H9 (cell line): Measurements from ENCODE around the gene RPA1. TPM values are rescaled to one million over a fixed set of nuclear protein-coding genes. Genes with fewer than 3 reads are reported as not detected.

Source experiments
- DNase-seq: peaks from one replicate; pipeline ENCODE4 v3.0.0-alpha.2; 2017
- H2AFZ ChIP-seq: one replicate; pipeline ENCODE4 v1.6.1; 2013; ENCODE audit warnings: mild to moderate bottlenecking, low read length, control low read depth, moderate library complexity
- H2AK5ac ChIP-seq: 2 replicates; pipeline ENCODE4 v1.6.1; 2013; ENCODE audit warnings: low read length, control low read depth, mixed read lengths; ENCODE audit not compliant: insufficient read length
- H2BK120ac ChIP-seq: one replicate; pipeline ENCODE4 v1.6.1; 2013; ENCODE audit warnings: low read depth, mild to moderate bottlenecking, low read length, control low read depth, inconsistent platforms; ENCODE audit not compliant: poor library complexity, severe bottlenecking
- H2BK12ac ChIP-seq: 2 replicates; pipeline ENCODE4 v1.6.1; 2013; ENCODE audit warnings: low read length, control low read depth, mixed read lengths, low read depth; ENCODE audit not compliant: insufficient read length
- H2BK15ac ChIP-seq: 2 replicates; pipeline ENCODE4 v1.6.1; 2013; ENCODE audit warnings: low read depth, low read length, control low read depth
- H2BK20ac ChIP-seq: one replicate; pipeline ENCODE4 v1.6.1; 2013; ENCODE audit warnings: low read depth, mild to moderate bottlenecking, low read length, control low read depth, inconsistent platforms; ENCODE audit not compliant: poor library complexity, severe bottlenecking
- H2BK5ac ChIP-seq: 2 replicates; pipeline ENCODE4 v1.6.1; 2013; ENCODE audit warnings: low read length, control low read depth, mixed read lengths; ENCODE audit not compliant: insufficient read length
- H3K14ac ChIP-seq: 2 replicates; pipeline ENCODE4 v1.6.1; 2013; ENCODE audit warnings: low read length, control low read depth; ENCODE audit not compliant: insufficient read depth
- H3K18ac ChIP-seq: 2 replicates; pipeline ENCODE4 v1.6.1; 2013; ENCODE audit warnings: low read depth, mild to moderate bottlenecking, mixed read lengths, low read length, control low read depth; ENCODE audit not compliant: insufficient read length
- H3K23ac ChIP-seq: 2 replicates; pipeline ENCODE4 v1.6.1; 2013; ENCODE audit warnings: low read length, control low read depth, mixed read lengths, low read depth; ENCODE audit not compliant: insufficient read length
- H3K23me2 ChIP-seq: 2 replicates; pipeline ENCODE4 v1.6.1; 2013; ENCODE audit warnings: low read depth, mild to moderate bottlenecking, mixed read lengths, low read length, control low read depth; ENCODE audit not compliant: insufficient read length, poor library complexity, severe bottlenecking
- H3K27ac ChIP-seq: 2 replicates; pipeline ENCODE4 v1.5.1; 2013; ENCODE audit warnings: low read length, control low read depth, mixed read lengths, low read depth; ENCODE audit not compliant: insufficient read length
- H3K27me3 ChIP-seq: 2 replicates; pipeline ENCODE4 v1.6.1; 2013; ENCODE audit warnings: low read length, control low read depth, inconsistent platforms; ENCODE audit not compliant: insufficient read depth
- H3K4ac ChIP-seq: 2 replicates; pipeline ENCODE4 v1.6.1; 2013; ENCODE audit warnings: low read depth, mild to moderate bottlenecking, control low read depth, inconsistent platforms, low read length, moderate library complexity
- H3K4me1 ChIP-seq: 2 replicates; pipeline ENCODE4 v1.6.1; 2013; ENCODE audit warnings: low read length, control low read depth, inconsistent platforms; ENCODE audit not compliant: insufficient read depth
- H3K4me2 ChIP-seq: 2 replicates; pipeline ENCODE4 v1.6.1; 2013; ENCODE audit warnings: low read length, control low read depth, mixed read lengths; ENCODE audit not compliant: insufficient read length, insufficient read depth
- H3K56ac ChIP-seq: 2 replicates; pipeline ENCODE4 v1.6.1; 2013; ENCODE audit warnings: low read depth, mild to moderate bottlenecking, mixed read lengths, low read length, control low read depth; ENCODE audit not compliant: insufficient read length
- H3K79me1 ChIP-seq: 2 replicates; pipeline ENCODE4 v1.6.1; 2013; ENCODE audit warnings: low read depth, mild to moderate bottlenecking, moderate library complexity, low read length, control low read depth, inconsistent platforms; ENCODE audit not compliant: insufficient read depth, poor library complexity, severe bottlenecking
- H3K79me2 ChIP-seq: 2 replicates; pipeline ENCODE4 v1.6.1; 2013; ENCODE audit warnings: low read length, control low read depth, inconsistent platforms; ENCODE audit not compliant: insufficient read depth
- H3K9ac ChIP-seq: 2 replicates; pipeline ENCODE4 v1.6.1; 2013; ENCODE audit warnings: low read length, control low read depth, mixed read lengths; ENCODE audit not compliant: insufficient read length; ENCODE audit errors: extremely low read depth
- H3K9me3 ChIP-seq: one replicate; pipeline ENCODE4 v1.6.1; 2013; ENCODE audit warnings: low read depth, low read length, inconsistent platforms; ENCODE audit not compliant: control insufficient read depth
- H3T11ph ChIP-seq: one replicate; pipeline ENCODE4 v1.6.1; 2013; ENCODE audit warnings: mild to moderate bottlenecking, low read length, control low read depth, inconsistent platforms
- H4K20me1 ChIP-seq: one replicate; pipeline ENCODE4 v1.6.1; 2013; ENCODE audit not compliant: control insufficient read depth, insufficient read length, insufficient read depth
- H4K5ac ChIP-seq: 2 replicates; pipeline ENCODE4 v1.6.1; 2013; ENCODE audit warnings: low read depth, mild to moderate bottlenecking, mixed read lengths, low read length, control low read depth; ENCODE audit not compliant: insufficient read length
- H4K8ac ChIP-seq: replicated peaks from 2 replicates; pipeline ENCODE4 v1.6.1; 2013; ENCODE audit warnings: low read length, control low read depth, mixed read lengths, low read depth; ENCODE audit not compliant: insufficient read length
- H4K91ac ChIP-seq: 2 replicates; pipeline ENCODE4 v1.6.1; 2013; ENCODE audit warnings: low read depth, mild to moderate bottlenecking, moderate library complexity, mixed read lengths, low read length, control low read depth; ENCODE audit not compliant: insufficient read length
- H3K27ac Mint-ChIP-seq, 3 experiments: 2 replicates in 2 of 3; 3 replicates in 1 of 3; pipeline ENCODE4 v1.8.0; 2020 to 2021; ENCODE audit warnings: mixed read lengths in 3 of 3, mild to moderate bottlenecking in 1 of 3, moderate library complexity in 1 of 3
- H3K27me3 Mint-ChIP-seq: 2 replicates; pipeline ENCODE4 v1.8.0; 2021; ENCODE audit warnings: low read depth, mild to moderate bottlenecking, moderate library complexity, mixed read lengths
- H3K36me3 Mint-ChIP-seq, 3 experiments: 2 replicates in 2 of 3; 3 replicates in 1 of 3; pipeline ENCODE4 v1.8.0; 2020 to 2021; ENCODE audit warnings: low read depth in 3 of 3, mixed read lengths in 3 of 3; ENCODE audit not compliant: insufficient read depth in 1 of 3
- H3K4me1 Mint-ChIP-seq, 2 experiments: 2 replicates each; pipeline ENCODE4 v1.8.0; 2020; ENCODE audit warnings: mixed read lengths in 2 of 2
- H3K4me3 Mint-ChIP-seq, 2 experiments: 2 replicates in 1 of 2; 3 replicates in 1 of 2; pipeline ENCODE4 v1.8.0; 2020 to 2021; ENCODE audit warnings: mild to moderate bottlenecking in 2 of 2, mixed read lengths in 2 of 2, moderate library complexity in 1 of 2
- H3K9me3 Mint-ChIP-seq, 2 experiments: 2 replicates in 1 of 2; 3 replicates in 1 of 2; pipeline ENCODE4 v1.8.0; 2020; ENCODE audit warnings: mild to moderate bottlenecking in 2 of 2, mixed read lengths in 2 of 2, moderate library complexity in 1 of 2
- CTCF ChIP-seq: fragments of 200-600 bp; sonication (generic); conservative IDR thresholded peaks from 3 replicates; pipeline ENCODE4 v1.8.0; 2021; ENCODE audit warnings: antibody characterized with exemption, mild to moderate bottlenecking
- WGBS: extraction: QIAGEN DNeasy Blood & Tissue Kit; methylation state at CpG from one replicate; pipeline ENCODE4 v1.1.7; 2013; ENCODE audit warnings: missing lambda C conversion rate, low lambda C conversion rate, mixed read lengths; ENCODE audit not compliant: insufficient read length; ENCODE audit errors: extremely low coverage; 5-methylcytosine and 5-hydroxymethylcytosine counted together
- total RNA-seq: library from RNA; stranded (reverse); gene quantifications from 2 replicates; pipeline ENCODE4 v1.2.1, GENCODE V29; 2021

The RPA1 gene
- total RNA-seq, 1 experiment from 2014 or later, result 215 TPM

GRCh38 chr17:1880851-1881630 lies 51.2 kb downstream of the RPA1 start:
- Histone ChIP-seq H3K79me1 (no peaks in the 10 kb centered on the region), H3K18ac (no peak overlapping the region), H4K5ac (no peak overlapping the region), H3K14ac (no peak overlapping the region), H3T11ph (no peak overlapping the region), H3K23me2 (no peaks in the 10 kb centered on the region), H2BK15ac (no peak overlapping the region), H4K20me1 (no peaks in the 10 kb centered on the region), H3K4ac (no peak overlapping the region), H3K56ac (no peak overlapping the region), H3K4me2 (no peak overlapping the region), H2AK5ac (no peak overlapping the region), H3K9me3 (no peaks in the 10 kb centered on the region), H2BK20ac (no peak overlapping the region), H4K8ac (no peak overlapping the region), H2BK5ac (no peak overlapping the region), H3K23ac (no peak overlapping the region), H3K9ac (no peak overlapping the region), H2AFZ (no peak overlapping the region), H3K27me3 (no peaks in the 10 kb centered on the region), H3K4me1 (no peaks in the 10 kb centered on the region), H2BK120ac (no peak overlapping the region), H3K79me2 (no peaks in the 10 kb centered on the region), H3K27ac (no peak overlapping the region), H4K91ac (no peak overlapping the region), H2BK12ac (no peak overlapping the region)
- DNase-seq, result no peak
- TF ChIP-seq CTCF, result no peak
- WGBS, result no CpG with 5 or more reads among the region's 12 CpGs
- no peaks in the 10 kb centered on the region for H3K4me1 Mint-ChIP-seq
- H3K9me3 Mint-ChIP-seq, result no peaks in the 10 kb centered on the region
- peaks cover 47 to 91% (median 84%) of the 10 kb centered on the region in 3 experiments; a peak in 6 of 7 replicates for H3K36me3 Mint-ChIP-seq
- no peak overlapping the region for H3K4me3 Mint-ChIP-seq
- H3K27ac Mint-ChIP-seq, result no peak overlapping the region
- H3K27me3 Mint-ChIP-seq, result no peaks in the 10 kb centered on the region
